GM19023 (cell line): Measurements from ENCODE around the gene ZMYND8.
"Not testable (repeated sequence)": the region's sequence is repeated elsewhere in the genome, so short reads cannot be mapped to it uniquely, and the experiment has no call there.

ENCODE experiments used
- ATAC-seq: cut with Tn5 transposase; IDR thresholded peaks from one replicate; pipeline ENCODE4 v1.9.1; 2021; ENCODE audit warnings: mild to moderate bottlenecking, moderate library complexity; ENCODE audit not compliant: unreplicated experiment

Gene ZMYND8

GRCh38 chr20:47373206-47373733, 16.8 kb upstream of the ZMYND8 start:
- no peak for ATAC-seq

- no peak for ATAC-seq
These were observed 14.6 kb upstream of the ZMYND8 start for GRCh38 chr20:47370850-47371782.

DNA sequence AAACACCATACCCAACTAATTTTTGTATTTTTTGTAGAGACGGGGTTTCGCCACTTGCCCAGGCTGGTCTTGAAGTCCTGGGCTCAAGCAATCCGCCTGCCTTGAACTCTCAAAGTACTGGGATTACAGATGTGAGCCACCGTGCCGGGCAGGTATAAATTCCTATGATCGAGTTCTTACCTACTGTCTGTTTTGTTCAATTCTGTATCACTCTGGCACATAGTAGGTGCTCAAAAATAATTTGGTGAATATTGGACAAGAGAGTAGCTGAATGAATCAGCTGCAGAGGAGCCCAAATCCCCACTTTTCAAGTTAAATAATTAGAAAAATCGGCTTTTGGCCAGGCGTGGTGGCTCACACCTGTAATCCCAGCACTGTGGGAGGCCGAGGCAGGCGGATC, 13.7 kb upstream of the ZMYND8 start:
- ATAC-seq, result no peak

- ATAC-seq, result no peak
These were observed 11.8 kb upstream of the ZMYND8 start for GRCh38 chr20:47368301-47368700.

DNA sequence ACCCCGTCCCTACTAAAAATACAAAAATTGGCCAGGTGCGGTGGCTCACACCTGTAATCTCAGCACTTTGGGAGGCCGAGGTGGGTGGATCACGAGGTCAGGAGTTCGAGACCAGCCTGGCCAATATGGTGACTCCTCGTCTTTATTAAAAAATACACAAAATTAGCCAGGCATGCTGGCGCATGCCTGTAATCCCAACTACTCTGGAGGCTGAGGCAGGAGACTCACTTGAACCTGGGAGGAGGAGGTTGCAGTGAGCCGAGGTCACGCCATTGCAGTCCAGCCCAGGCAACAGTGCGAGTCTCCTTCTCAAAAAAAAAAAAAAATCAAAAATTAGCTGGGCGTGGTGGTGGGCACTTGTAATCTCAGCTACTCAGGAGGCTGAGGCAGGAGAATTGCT, 9.8 kb upstream of the ZMYND8 start:
- not testable (repeated sequence) for ATAC-seq

DNA sequence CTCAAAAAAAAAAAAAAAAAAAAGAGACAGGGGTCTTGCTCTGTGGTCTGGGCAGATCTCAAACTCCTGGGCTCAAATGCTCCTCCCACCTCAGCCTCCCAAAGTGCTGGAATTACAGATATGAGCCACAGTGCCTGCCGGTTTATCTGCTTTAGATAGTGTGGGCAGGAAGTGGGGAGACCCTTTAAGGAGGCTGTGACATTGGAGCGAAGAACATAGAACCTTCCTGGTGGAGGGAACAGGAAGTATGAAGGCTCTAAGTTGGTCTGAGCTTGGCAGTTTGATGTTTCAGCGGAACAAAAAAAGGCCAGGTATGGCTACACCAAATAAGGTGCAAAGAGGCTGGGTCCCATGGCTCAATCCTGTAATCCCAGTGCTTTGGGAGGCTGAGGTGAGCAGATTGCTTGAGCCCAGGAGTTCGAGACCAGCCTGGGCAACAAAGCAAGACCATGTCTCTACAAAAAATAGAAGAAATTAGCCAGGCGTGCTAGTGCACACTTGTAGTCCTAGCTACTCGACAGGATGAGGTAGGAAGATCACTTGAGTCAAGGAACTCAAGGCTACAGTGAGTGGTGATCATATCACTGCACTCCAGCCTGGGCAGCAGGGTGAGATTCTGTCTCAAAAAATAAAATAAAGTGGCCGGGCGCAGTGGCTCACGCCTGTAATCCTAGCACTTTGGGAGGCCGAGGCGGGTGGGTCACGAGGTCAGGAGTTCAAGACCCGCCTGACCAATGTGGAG, 8.7 kb upstream of the ZMYND8 start:
- no peak for ATAC-seq

- ATAC-seq, result no peak
These were observed 6.1 kb upstream of the ZMYND8 start for GRCh38 chr20:47362361-47363219.

GRCh38 chr20:47361057-47361915, 4.8 kb upstream of the ZMYND8 start:
- no peak for ATAC-seq

DNA sequence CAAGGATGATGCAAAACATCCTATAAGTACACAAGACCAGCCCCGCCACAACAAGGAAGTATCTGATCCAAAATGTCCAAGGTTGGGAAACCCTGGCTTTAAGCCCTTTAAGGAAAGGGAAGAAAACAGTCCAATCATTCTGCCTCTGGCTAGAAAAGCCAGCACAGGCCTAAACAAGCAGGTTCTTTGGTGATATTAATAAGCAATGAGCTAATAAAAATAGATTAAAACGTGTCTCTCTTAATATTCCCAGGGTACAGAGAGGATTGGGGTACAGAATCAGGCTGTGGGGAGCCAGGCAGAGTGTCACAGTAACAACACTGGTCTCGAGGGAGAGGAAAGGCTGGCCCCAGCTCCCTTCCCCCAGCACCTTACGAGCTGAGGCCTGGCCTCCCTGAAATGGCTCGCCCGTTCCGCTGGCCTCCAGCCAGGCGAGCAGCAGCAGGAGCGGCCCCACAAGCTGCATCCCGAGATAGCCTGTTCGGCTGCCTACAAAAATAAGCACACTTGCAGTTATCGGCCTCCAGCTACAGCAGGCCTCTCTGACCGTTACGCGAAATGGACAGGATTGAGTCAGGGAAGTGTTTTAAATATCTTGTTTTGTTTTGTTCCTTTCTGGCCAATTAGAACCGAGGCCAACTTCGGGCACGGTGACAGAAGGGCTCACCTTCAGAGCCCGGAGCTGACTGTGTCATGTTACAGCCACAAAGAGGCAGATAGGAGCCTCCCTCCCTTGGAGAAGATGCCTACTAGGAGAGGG, 4.0 kb upstream of the ZMYND8 start:
- ATAC-seq, result no peak

- ATAC-seq, result no peak
These were observed 3.2 kb upstream of the ZMYND8 start for GRCh38 chr20:47359530-47360296.

DNA sequence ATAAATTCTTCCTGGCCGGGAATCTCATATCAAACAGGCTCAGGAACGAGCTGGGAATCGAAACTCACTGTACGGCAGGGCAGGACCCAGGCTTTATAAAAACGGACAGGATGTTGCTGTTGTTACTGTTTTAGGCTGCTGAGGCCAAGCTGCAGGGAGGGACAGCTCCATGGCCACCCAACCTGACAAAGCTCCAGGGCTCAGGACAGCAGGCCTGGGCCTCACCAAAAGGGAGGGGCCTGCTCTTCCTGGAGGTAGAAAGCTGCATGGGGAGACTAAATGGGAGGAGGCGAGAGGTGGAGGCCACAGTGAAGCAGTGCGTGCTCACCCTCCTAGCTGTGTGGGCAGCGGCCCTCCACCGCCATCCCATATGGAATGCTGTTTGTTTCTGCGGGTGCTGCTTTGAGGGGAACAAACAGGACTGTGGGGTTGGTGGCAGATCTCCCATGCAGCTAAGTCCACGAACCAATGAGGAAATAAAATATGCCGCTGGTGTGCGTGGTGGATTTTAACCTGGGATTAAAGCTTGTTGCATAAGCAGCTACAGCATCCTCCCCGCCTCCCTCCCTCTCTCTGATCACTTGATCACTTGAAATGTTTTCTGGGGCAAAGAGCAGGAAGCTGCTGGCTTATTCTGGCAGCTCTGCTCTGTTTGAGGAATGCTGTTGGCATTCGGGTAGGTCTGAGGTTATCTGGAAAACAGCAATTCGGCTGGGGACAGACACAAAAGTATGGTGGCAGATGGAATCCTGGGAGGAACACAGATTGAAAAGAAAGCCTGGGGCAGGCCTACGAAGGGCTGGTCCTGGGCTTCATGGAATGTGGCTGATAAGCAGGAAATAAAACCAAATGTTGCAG, 2.4 kb upstream of the ZMYND8 start:
- ATAC-seq, result no peak

DNA sequence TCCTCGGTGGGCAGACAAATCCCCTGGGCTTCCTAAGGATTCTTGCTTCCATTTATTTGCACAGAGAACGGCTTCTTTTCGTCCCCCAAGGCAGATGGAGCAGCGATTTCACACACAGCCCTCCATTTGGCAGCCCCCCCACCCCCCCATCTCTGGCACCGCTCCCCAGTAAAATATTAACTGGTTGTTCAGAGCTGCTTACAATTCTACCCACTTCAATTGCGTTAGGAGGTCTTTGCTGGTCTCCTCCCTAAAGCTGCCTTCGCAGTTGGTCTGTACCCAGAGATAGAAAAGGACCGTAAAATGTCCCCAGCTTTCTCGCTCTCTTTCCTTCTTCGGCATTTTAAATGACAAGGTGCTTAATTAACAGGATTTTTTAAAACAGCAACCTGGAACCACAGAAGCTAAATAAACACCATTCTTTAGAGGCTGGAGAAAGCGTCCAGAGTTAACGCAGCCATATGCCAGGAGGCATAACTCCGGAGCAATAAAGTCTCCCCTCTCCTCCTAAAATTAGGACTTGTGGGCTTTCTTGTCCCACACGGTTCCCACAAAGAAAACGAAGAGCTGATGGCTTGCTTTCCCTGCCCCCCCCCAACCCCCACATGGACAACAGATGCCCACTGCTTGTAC, 1.7 kb upstream of the ZMYND8 start:
- no peak for ATAC-seq

DNA sequence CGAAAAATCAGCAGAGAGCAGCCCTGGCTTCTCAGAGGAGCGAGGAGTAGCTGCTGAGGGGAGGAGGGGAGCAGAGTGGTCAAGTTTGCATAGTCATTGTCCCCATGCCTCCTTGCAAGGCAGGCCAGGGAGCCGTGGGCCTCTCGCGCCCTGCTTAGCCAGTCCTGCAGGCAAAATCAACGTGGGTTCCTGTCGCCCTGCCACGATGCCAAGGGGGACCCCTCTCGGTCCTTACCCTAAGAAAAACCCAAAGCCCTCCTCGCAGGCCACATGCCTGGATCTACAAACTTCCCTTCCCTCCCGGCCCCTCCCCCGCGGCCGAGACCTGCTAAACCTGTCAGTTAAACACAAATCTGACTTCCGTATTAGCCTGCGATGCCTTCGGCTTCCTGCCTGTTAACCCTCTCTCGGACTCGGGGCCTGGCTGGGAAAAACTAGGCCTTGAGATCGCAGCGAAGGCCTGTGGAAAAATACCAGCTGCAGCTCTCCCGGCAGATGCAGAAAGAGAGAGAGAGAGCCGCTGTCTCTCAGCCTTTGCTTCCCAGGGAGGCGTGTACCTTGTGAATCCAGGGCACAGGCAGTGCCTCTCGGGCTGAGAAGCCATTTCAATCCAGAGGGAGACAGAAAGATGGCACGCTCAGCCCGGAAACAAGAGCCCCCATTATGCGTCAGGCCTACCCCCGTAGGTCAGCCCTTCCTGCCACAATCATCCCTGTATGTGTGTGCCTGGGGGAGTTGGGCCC, 968 bp upstream of the ZMYND8 start:
- peak; percentile 65 for ATAC-seq

GRCh38 chr20:47356220-47356525, 326 bp downstream of the ZMYND8 start:
- ATAC-seq, result no peak

- ATAC-seq, result no peak
These were observed 845 bp downstream of the ZMYND8 start for GRCh38 chr20:47355489-47356219.
